Neural progenitor cell (in vitro differentiated cells): Measurements from ENCODE around the gene HMOX2.

Source experiments
- EZH2 ChIP-seq: fragments of 200-600 bp; sonication (generic); IDR thresholded peaks from 2 replicates; pipeline ENCODE4 v1.6.1; 2017; ENCODE audit warnings: antibody characterized with exemption, mild to moderate bottlenecking, moderate library complexity
- EZH2phosphoT487 ChIP-seq: fragments of 200-600 bp; sonication (generic); IDR thresholded peaks from 2 replicates; pipeline ENCODE4 v1.6.1; 2017; ENCODE audit warnings: antibody characterized with exemption
- TF ChIP-seq, protein P1 (sequence below): fragments of 200-600 bp; sonication (generic); IDR thresholded peaks from 2 replicates; pipeline ENCODE4 v1.5.1; 2017; ENCODE audit warnings: antibody characterized with exemption, mild to moderate bottlenecking

DNA sequence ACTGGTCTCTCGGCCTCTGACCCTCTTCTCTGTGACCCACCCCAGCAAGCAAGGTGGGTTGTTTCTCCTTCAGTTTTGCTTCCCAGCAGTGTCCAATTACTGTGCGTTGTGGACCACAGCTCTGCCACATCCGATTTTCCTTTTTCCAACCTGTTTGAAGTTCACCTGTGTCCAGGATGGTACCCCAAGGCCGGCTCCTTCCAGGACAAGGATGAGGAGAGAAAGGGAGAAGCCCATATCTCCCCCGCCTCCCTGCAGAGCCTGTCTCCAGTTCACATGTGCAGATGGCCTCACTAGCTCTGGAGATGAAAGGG, 15.3 kb upstream of the HMOX2 start:
- TF ChIP-seq, protein P1, sequence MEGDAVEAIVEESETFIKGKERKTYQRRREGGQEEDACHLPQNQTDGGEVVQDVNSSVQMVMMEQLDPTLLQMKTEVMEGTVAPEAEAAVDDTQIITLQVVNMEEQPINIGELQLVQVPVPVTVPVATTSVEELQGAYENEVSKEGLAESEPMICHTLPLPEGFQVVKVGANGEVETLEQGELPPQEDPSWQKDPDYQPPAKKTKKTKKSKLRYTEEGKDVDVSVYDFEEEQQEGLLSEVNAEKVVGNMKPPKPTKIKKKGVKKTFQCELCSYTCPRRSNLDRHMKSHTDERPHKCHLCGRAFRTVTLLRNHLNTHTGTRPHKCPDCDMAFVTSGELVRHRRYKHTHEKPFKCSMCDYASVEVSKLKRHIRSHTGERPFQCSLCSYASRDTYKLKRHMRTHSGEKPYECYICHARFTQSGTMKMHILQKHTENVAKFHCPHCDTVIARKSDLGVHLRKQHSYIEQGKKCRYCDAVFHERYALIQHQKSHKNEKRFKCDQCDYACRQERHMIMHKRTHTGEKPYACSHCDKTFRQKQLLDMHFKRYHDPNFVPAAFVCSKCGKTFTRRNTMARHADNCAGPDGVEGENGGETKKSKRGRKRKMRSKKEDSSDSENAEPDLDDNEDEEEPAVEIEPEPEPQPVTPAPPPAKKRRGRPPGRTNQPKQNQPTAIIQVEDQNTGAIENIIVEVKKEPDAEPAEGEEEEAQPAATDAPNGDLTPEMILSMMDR, result no peak
- TF ChIP-seq EZH2phosphoT487 (no peak), EZH2 (no peak)
